Activated CD8-positive, alpha-beta memory T cell treated with anti-CD3 and anti-CD28 coated beads, Interleukin-2, amount 10 ng/mL, durations not matched to agents 7 days and 5 days (primary cell): ENCODE data around the gene TMSB15C. TPM values are rescaled to one million over a fixed set of nuclear protein-coding genes. Genes with fewer than 3 reads are reported as not detected.
"Not testable (repeated sequence)": the region's sequence is repeated elsewhere in the genome, so short reads cannot be mapped to it uniquely, and the experiment has no call there.

ENCODE experiments used
- ATAC-seq: fragments of 150-1000 bp; cut with Tn5 transposase; one replicate; pipeline ENCODE4 v1.10.0; 2021; ENCODE audit warnings: moderate library complexity
- CTCF ChIA-PET: fragments of 350-600 bp; sonication (Branson Sonifier 250); formaldehyde crosslinking; loops from one replicate; lab custom pipeline; 2021; ENCODE audit warnings: antibody characterized with exemption; lab: Charles Lee
- DNase-seq: peaks from one replicate; pipeline ENCODE4 v3.0.0-alpha.2; 2020
- H3K27ac Mint-ChIP-seq: one replicate; pipeline ENCODE4 v1.8.0; 2021; ENCODE audit warnings: mild to moderate bottlenecking, mixed read lengths
- H3K27me3 Mint-ChIP-seq: one replicate; pipeline ENCODE4 v1.8.0; 2021; ENCODE audit warnings: mixed read lengths
- H3K36me3 Mint-ChIP-seq: one replicate; pipeline ENCODE4 v1.8.0; 2021; ENCODE audit warnings: mild to moderate bottlenecking, mixed read lengths
- H3K4me1 Mint-ChIP-seq: one replicate; pipeline ENCODE4 v1.8.0; 2021; ENCODE audit warnings: mixed read lengths
- H3K4me3 Mint-ChIP-seq: one replicate; pipeline ENCODE4 v1.8.0; 2021; ENCODE audit warnings: mild to moderate bottlenecking, moderate library complexity, mixed read lengths
- H3K9me3 Mint-ChIP-seq: one replicate; pipeline ENCODE4 v1.8.0; 2022; ENCODE audit warnings: low read depth, mixed read lengths
- total RNA-seq, 2 experiments: library from RNA; stranded (reverse); gene quantifications; one replicate each; pipeline ENCODE4 v1.2.3, GENCODE V29; 2021

The TMSB15C gene
- total RNA-seq = 1 to 10 TPM; 4.6 TPM

- H3K4me1 Mint-ChIP-seq, H3K36me3 Mint-ChIP-seq, H3K9me3 Mint-ChIP-seq, DNase-seq, H3K4me3 Mint-ChIP-seq, CTCF ChIA-PET, H3K27ac Mint-ChIP-seq, H3K27me3 Mint-ChIP-seq: not testable (repeated sequence)
- peak; percentile 100 for ATAC-seq
Measured at GRCh38 chrX:104075778-104076445, at the start of gene TMSB15C. TSS of gene TMSB15C (minus strand) at chrX:104076236.

- peak overlapping the region; percentile 80 for H3K27ac Mint-ChIP-seq
- CTCF ChIA-PET = interaction anchor here (0.7 to 3.2 kb wide), 6 partner anchors 9 to 205 kb away, joined by 3 to 10 read pairs (median 6); partner anchors contain the start of gene ZCCHC18
- DNase-seq (no peak), ATAC-seq (peak; percentile 83)
- H3K36me3 Mint-ChIP-seq = no peaks in the 10 kb centered on the region
- peaks cover 32% of the 10 kb centered on the region for H3K4me1 Mint-ChIP-seq
- no peaks in the 10 kb centered on the region for H3K9me3 Mint-ChIP-seq
- H3K27me3 Mint-ChIP-seq = no peaks in the 10 kb centered on the region
- H3K4me3 Mint-ChIP-seq = peak overlapping the region; percentile 25
Measured at GRCh38 chrX:104122829-104123228, 46.8 kb upstream of the TMSB15C start.

GRCh38 chrX:104118765-104119164 is 42.7 kb upstream of the TMSB15C start:
- CTCF ChIA-PET = no interaction called here
- H3K4me1 Mint-ChIP-seq = peaks cover 34% of the 10 kb centered on the region

GRCh38 chrX:104117759-104118158 is 41.7 kb upstream of the TMSB15C start:
- CTCF ChIA-PET = no interaction called here
- ATAC-seq (no peak), DNase-seq (no peak)
- H3K36me3 Mint-ChIP-seq = no peaks in the 10 kb centered on the region
- no peaks in the 10 kb centered on the region for H3K9me3 Mint-ChIP-seq
- H3K4me3 Mint-ChIP-seq = no peak overlapping the region
- H3K27me3 Mint-ChIP-seq = no peaks in the 10 kb centered on the region
- H3K4me1 Mint-ChIP-seq = peaks cover 31% of the 10 kb centered on the region
- H3K27ac Mint-ChIP-seq = no peak overlapping the region

More at GRCh38 chrX:104118765-104119164, 42.7 kb upstream of the TMSB15C start:
- Mint-ChIP-seq H3K27me3 (no peaks in the 10 kb centered on the region), H3K9me3 (no peaks in the 10 kb centered on the region), H3K36me3 (no peaks in the 10 kb centered on the region), H3K4me3 (no peak overlapping the region), H3K27ac (no peak overlapping the region)
- DNase-seq (no peak), ATAC-seq (no peak)

DNA sequence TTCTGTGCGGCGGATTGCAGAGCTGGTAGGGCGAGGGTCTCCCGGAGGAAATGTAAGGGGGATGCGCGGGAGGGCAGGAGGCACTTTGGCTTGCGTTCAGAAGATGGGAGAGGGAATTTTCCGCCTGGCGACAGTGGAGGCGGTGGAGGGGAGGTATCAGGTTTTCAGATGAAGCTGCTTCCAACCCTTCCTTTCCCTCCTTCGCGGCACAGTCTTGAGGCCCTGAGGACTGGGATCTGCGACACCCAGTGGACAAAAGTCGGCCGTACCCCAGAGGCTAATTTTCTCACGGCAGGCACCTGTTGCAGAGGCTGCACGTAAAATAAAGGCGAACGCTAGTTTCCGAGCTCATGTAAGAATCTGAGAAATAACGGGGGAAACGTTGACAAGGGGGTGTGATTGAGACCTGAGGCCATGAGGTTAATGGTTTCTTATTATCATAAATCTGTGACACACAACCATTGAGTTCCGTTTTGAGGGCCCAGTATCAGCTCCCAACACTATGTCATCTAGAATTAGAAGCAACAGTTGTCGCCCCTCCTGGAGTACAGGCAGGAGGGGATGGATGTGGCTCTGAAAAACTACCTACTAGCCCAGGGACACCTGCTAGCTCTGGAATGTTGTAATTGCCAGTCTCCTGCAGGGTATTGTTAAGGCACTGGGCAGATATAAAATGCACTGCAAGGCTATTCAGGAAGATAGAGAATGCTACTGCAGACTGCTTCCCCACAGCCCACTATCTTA is 37.4 kb upstream of the TMSB15C start:
- Mint-ChIP-seq H3K9me3 (no peaks in the 10 kb centered on the region), H3K4me1 (peaks cover 47% of the 10 kb centered on the region), H3K36me3 (no peaks in the 10 kb centered on the region), H3K4me3 (peak overlapping the region; percentile 78), H3K27me3 (no peaks in the 10 kb centered on the region), H3K27ac (peak overlapping the region; percentile 89)
- DNase-seq (peak; percentile 74), ATAC-seq (peak; percentile 57)
- CTCF ChIA-PET = interaction anchor here (0.9 to 3.4 kb wide), 9 partner anchors 10 to 195 kb away, joined by 3 to 25 read pairs (median 8); partner anchors contain the start of genes FAM199X and SLC25A53

GRCh38 chrX:104112326-104112951 is 36.4 kb upstream of the TMSB15C start, which contains the start of gene ZCCHC18:
TSS of gene ZCCHC18 (plus strand) at chrX:104112523. CDS start at chrX:104114112, 1,589 bp downstream.
- ATAC-seq (peak; percentile 62), DNase-seq (peak; percentile 62)
- no peaks in the 10 kb centered on the region for H3K9me3 Mint-ChIP-seq
- no peaks in the 10 kb centered on the region for H3K36me3 Mint-ChIP-seq
- H3K27me3 Mint-ChIP-seq = no peaks in the 10 kb centered on the region
- CTCF ChIA-PET = interaction anchor here (1.3 to 3.4 kb wide), 7 partner anchors 9 to 194 kb away, joined by 4 to 25 read pairs (median 8); partner anchors contain the start of genes FAM199X and SLC25A53
- H3K27ac Mint-ChIP-seq = peak within 1 kb of the TSS; percentile 89
- peak within 1 kb of the TSS; percentile 78 for H3K4me3 Mint-ChIP-seq
- H3K4me1 Mint-ChIP-seq = peaks cover 45% of the 10 kb centered on the region

DNA sequence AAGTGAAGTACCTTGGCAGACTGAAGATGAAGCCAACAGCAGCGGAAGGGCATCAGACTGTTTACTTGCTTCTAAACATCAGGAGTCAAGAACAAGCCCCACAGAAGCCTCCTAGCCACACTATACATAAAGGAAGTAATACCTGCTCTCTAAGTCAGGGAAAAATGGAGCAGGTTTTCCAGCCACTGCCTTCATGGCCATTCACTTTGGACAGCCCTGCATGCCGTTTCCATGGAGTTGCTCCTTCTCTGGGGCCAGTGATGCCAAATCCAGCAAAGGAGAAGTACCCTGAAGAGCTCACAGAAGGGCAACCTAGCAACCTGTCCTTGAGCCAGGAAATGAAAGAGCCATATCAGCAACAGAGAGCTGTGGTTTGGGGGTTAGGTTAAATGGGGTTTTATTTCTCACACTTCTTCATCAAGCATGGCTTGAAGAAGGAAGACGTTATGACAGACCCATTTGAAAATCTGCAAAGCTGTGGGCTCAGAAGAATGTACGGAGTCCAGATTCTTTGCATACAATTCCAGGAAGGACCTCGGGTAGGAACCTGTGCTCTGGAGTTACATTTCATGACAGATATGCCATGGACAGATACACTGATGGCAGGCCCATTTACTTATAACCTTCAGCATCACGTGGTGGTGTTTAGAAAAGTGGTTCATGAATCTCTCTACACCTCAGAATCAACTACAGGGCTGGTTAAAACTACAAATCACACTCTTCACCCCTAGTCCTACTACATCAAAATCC is 34.6 kb upstream of the TMSB15C start:
- H3K9me3 Mint-ChIP-seq, H3K36me3 Mint-ChIP-seq, H3K27me3 Mint-ChIP-seq: not testable (repeated sequence)
- DNase-seq = peak; percentile 41
- CTCF ChIA-PET = interaction anchor here (1.3 to 3.4 kb wide), 2 partner anchors 46 to 55 kb away, joined by 3 to 12 read pairs; partner anchors contain the start of gene SLC25A53
- Mint-ChIP-seq H3K4me3 (peak overlapping the region; percentile 78), H3K27ac (peak overlapping the region; percentile 89), H3K4me1 (peaks cover 42% of the 10 kb centered on the region)
- ATAC-seq = peak; percentile 43

GRCh38 chrX:104108955-104109354 is 32.9 kb upstream of the TMSB15C start:
- Mint-ChIP-seq H3K27me3 (no peaks in the 10 kb centered on the region), H3K4me3 (peak overlapping the region; percentile 40), H3K27ac (peak overlapping the region; percentile 89), H3K4me1 (peaks cover 42% of the 10 kb centered on the region), H3K36me3 (no peaks in the 10 kb centered on the region), H3K9me3 (no peaks in the 10 kb centered on the region)
- ATAC-seq (peak; percentile 31), DNase-seq (peak; percentile 62)
- CTCF ChIA-PET = interaction anchor here (0.7 to 1.6 kb wide), 2 partner anchors 14 to 17 kb away, joined by 3 to 5 read pairs; no protein-coding TSS in a partner anchor

DNA sequence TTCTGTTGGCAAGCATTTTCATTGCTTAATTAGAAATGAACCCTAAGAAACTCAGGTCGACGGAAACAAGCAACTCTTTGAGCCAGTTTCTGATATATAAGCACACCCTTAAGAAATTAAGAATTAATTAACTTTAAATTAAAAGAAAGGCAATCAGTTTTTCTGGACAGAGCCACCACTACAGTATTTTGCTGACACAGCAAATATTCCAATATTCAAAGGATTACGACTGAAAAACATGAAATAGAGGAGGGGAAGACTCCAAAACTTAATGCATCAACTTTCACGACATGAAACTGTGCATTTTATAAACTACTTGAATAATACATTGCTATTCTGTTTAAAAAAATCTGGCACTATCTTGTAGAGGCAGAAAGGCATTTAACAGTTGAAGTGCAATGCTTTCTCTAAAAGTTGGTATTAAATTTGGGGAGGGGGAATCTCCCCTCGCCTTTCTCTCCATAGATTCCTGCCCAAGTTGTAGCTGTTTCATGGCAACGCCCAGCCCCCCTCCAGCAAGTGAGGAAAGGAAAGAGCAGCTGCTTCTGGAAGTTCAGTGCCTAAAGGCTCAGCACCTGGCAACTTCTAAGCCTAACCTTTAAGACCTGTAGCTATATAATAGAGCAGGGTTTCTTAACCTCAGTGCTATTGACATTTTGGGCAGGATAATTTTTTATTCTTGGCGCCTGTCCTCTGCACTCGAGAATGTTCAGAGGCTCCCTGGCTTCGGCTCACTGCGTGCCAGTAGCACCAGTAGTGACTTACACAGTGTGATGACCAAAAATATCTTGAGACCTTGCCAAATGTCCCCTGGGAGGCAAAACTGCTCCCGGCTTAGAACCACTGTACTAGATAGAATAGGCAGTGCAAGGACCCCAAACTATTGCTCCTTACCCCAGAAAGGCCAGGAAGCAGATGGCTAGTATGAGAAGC is 29.6 kb upstream of the TMSB15C start:
- H3K4me1 Mint-ChIP-seq = peaks cover 28% of the 10 kb centered on the region

GRCh38 chrX:104104676-104105075 is 28.6 kb upstream of the TMSB15C start:
- DNase-seq = no peak
- no peak for ATAC-seq
- no peak overlapping the region for H3K27ac Mint-ChIP-seq
- CTCF ChIA-PET = interaction anchor here (2.3 kb wide), 1 partner anchor 8 kb away, joined by 7 read pairs; the partner anchor contains the start of gene ZCCHC18
- peaks cover 21% of the 10 kb centered on the region for H3K4me1 Mint-ChIP-seq
- H3K27me3 Mint-ChIP-seq = no peaks in the 10 kb centered on the region
- H3K9me3 Mint-ChIP-seq = no peaks in the 10 kb centered on the region
- H3K36me3 Mint-ChIP-seq = peaks cover 3% of the 10 kb centered on the region
- H3K4me3 Mint-ChIP-seq = no peak overlapping the region

More for the DNA sequence above, 29.6 kb upstream of the TMSB15C start:
- DNase-seq (no peak), ATAC-seq (no peak)
- Mint-ChIP-seq H3K27ac (no peak overlapping the region), H3K27me3 (no peaks in the 10 kb centered on the region), H3K36me3 (peaks cover 3% of the 10 kb centered on the region), H3K9me3 (no peaks in the 10 kb centered on the region), H3K4me3 (no peak overlapping the region)
- CTCF ChIA-PET = no interaction called here

DNA sequence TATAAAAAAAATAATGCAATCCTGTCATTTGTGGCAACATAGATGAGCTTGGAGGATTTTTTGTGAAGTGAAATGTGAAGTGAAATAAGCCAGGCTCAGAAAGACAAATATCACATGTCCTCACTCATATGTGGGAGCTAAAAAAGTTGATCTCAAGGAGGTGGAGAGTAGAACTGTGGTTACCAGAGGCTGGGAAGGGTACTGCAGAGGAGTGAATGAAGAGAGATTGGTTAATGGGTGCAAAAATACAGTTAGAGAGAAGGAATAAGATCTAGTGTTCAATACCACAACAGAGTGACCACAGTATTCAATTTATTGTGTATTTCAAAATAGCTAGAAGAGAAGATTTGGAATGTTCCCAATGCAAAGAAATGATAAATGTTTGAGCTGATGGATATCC is 22.9 kb upstream of the TMSB15C start:
- CTCF ChIA-PET = interaction anchor here (1.0 to 3.1 kb wide), 3 partner anchors 14 to 180 kb away, joined by 4 to 25 read pairs (median 10); partner anchors contain the start of gene ZCCHC18
- H3K4me1 Mint-ChIP-seq = peaks cover 3% of the 10 kb centered on the region
- DNase-seq = no peak
- peaks cover 3% of the 10 kb centered on the region for H3K36me3 Mint-ChIP-seq
- H3K27me3 Mint-ChIP-seq = no peaks in the 10 kb centered on the region
- H3K9me3 Mint-ChIP-seq = no peaks in the 10 kb centered on the region
- H3K4me3 Mint-ChIP-seq = no peak overlapping the region
- ATAC-seq = no peak
- no peak overlapping the region for H3K27ac Mint-ChIP-seq
